VCaP (cell line): ENCODE measurements around the gene NETO1.

Experiments used
- H3K27ac ChIP-seq: fragments of 450-650 bp; 2 replicates; pipeline ENCODE4 v1.5.1; 2017
- TF ChIP-seq, protein P1 (sequence below): fragments of 450-650 bp; conservative IDR thresholded peaks from 2 replicates; pipeline ENCODE4 v1.5.1; 2017; ENCODE audit warnings: mild to moderate bottlenecking, moderate library complexity

Gene NETO1

DNA sequence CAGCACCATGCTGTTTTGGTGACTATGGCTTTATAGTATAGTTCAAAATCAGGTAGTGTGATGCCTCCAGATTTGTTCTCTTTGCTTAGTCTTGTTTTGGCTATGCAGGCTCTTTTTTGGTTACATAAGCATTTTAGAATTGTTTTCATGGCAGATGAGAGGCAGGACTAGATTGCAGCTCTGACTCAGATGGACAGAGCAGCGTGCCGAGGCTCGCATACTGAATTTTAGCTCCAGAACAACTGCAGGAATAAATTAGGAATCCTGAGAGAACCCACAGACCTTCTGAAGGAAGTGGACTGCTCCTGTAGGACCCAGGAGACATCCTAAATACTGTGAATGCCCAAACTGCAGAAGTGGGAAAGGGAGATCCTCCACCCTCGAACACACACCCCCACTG, 141.6 kb downstream of the NETO1 start:
- no peak overlapping the region for H3K27ac ChIP-seq
- TF ChIP-seq, protein P1, sequence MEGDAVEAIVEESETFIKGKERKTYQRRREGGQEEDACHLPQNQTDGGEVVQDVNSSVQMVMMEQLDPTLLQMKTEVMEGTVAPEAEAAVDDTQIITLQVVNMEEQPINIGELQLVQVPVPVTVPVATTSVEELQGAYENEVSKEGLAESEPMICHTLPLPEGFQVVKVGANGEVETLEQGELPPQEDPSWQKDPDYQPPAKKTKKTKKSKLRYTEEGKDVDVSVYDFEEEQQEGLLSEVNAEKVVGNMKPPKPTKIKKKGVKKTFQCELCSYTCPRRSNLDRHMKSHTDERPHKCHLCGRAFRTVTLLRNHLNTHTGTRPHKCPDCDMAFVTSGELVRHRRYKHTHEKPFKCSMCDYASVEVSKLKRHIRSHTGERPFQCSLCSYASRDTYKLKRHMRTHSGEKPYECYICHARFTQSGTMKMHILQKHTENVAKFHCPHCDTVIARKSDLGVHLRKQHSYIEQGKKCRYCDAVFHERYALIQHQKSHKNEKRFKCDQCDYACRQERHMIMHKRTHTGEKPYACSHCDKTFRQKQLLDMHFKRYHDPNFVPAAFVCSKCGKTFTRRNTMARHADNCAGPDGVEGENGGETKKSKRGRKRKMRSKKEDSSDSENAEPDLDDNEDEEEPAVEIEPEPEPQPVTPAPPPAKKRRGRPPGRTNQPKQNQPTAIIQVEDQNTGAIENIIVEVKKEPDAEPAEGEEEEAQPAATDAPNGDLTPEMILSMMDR, result no peak

DNA sequence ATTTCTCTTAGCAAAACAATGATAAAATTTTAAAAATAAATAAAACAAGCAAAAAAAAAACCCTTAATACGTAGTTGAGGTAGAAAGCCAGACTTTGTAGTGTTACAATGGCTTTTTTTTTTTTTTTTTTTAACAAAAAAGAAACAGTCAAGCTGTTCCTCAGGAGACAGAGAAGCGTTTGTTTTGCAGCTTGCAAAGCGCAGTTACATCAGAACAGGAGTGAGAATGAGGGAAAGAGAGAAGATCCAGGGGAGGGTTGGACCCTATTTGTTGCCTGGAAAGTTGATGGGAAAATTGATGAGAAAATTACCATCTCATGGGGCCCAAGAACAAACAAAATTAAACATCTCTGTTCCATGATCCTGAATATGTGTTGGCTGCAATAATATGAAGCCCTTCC, 146.5 kb downstream of the NETO1 start:
- no peak overlapping the region for H3K27ac ChIP-seq
- TF ChIP-seq, protein P1, result no peak

DNA sequence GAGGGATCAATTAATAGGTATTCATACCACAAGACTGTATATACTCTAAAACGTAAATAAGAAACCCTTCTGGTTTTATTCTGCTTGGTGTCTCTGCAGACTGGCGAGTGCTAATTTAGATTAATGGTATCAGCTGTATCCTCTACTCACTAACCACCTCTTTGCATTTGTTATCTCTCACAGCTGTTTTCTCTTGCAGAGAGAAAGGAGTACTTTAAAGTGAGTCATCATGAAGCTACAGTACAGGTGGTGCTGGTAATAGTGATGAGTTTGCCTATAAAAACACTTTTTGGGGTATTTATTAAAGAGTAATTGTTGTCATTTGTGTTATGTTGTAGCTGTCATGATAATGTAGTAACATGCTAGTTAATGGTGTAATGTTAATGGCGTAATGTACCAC, 147.7 kb downstream of the NETO1 start:
- TF ChIP-seq, protein P1, result no peak
- no peak overlapping the region for H3K27ac ChIP-seq

DNA sequence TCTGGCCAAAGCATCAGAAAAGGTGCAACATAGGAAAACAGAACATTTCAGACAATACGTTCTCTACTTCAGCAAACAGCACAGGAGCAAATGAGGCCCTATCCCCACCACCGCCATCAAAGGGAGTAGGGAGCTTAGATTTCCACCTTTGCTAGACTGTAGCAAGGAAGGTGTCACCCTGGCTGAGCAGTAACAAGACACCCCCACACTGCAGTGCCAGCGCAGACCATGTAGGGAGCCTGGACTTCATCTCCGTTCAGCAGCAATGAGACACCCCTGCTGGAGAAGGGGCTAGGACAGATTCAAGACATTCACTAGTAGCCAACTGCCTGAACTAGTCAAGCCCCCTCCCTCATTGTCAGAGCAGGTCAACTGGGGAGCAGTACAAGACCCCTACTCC, 163.6 kb downstream of the NETO1 start:
- no peak overlapping the region for H3K27ac ChIP-seq
- TF ChIP-seq, protein P1, result no peak

DNA sequence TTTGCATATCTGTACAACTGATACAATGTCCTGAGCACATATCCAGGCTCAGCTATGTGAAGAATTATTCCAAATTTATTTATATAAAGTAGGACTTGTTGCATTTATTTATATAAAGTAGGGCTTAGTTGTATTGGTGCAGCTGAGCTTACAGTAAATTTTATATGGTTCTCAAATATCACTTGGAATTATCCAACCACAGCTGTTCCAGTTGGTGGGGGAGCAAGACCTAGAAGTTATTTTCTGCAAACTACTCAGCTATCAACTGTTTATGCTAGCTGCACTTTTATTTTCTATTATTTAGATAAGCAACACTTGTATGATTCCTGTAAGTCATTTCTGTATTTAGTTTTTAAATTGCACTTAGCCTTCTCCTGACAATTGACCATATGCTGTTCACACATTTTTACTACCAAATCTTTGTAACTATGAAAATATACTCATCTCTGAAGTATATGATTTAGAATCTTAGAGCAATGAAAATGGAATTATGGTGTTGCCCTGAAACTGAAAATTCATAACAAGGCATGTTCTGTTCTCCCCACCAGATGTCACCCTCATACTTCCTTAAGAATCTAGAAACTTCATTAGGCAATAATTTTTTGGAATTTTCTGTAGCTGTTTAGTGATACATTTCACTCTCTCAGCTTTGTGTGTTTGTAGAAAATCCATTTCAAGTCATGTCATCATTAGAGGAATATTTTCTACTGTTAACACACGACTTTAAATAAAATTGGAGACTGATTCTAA, 166.7 kb downstream of the NETO1 start:
- no peak overlapping the region for H3K27ac ChIP-seq
- TF ChIP-seq, protein P1, result peak; percentile 80

DNA sequence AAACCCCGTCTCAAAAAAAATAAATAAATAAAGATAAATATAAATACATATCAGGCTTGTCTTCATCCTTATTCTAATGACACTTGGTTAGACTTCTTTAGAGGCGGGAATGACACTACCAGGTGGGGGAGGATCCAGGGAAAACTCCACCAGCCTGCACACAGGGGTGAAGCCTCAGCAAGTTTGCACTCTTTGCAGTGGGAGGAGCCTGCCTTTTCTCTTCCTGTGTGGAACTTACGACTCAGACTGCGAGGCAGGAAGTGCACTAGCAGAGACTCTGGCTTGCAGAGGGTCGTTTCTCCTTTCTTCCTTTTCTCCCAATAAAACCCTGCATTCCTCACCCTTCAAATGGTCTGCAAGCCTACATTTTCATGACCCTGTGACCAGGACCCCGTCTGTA, 170.1 kb downstream of the NETO1 start:
- H3K27ac ChIP-seq, result no peak overlapping the region
- TF ChIP-seq, protein P1, result no peak

DNA sequence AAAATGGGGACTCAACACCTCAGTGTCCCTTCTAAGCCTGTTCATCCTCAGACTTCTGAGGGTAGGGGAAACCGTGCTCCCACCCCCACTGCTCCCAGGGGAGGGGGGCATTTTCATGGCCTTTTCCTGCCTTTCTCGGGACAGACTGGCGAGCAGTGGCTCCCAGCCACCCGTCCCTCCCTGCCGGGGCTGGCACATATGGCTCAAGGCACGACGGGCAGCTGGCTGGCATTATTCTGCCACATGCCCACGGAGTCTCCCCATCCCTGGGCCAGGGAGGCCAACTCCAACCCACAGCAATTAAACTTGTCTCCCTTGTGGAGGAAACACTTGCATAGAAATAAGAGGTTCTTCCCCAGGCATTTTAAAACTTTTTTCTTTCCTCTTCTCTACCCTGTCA, 175.2 kb downstream of the NETO1 start:
- TF ChIP-seq, protein P1, result no peak
- H3K27ac ChIP-seq, result no peak overlapping the region
